Right lobe of liver (tissue), 4 donors: ENCODE measurements around the gene DDX3X.

Experiments used
- POLR2A ChIP-seq: fragments of 450-650 bp; IDR thresholded peaks from one replicate; pipeline ENCODE4 v1.6.1; 2017; ENCODE audit warnings: antibody characterized with exemption, mild to moderate bottlenecking
- TF ChIP-seq, protein P1 (sequence below), 4 donors: fragments of 200-600 bp in 3 of 4; fragments of 450-650 bp in 1 of 4; IDR thresholded peaks; one replicate each; pipeline versions ENCODE4 v1.5.1 to v1.8.0; 2016 to 2022; ENCODE audit warnings: antibody characterized with exemption in 4 of 4, mild to moderate bottlenecking in 2 of 4
- donor health status: DM: no; HTN: no; CAD: no.
- donor health status: DM: no; HTN: no; CAD: no.
- donor health status: DM: no; HTN: yes; CAD: no.

DNA sequence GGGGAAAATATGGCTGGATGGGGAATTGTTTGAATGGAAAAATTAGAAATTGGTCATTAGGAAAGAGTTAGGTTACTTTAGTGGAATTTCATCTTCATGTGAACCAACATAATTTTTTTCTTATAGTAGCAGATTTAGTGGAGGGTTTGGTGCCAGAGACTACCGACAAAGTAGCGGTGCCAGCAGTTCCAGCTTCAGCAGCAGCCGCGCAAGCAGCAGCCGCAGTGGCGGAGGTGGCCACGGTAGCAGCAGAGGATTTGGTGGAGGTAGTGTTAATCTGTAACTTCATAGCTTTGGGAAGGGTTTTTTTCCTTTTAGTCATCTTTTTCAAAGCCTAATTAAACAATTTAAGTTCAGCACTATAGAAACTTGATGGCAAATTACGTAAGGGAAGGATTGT, 13.2 kb downstream of the DDX3X start:
- TF ChIP-seq, protein P1, sequence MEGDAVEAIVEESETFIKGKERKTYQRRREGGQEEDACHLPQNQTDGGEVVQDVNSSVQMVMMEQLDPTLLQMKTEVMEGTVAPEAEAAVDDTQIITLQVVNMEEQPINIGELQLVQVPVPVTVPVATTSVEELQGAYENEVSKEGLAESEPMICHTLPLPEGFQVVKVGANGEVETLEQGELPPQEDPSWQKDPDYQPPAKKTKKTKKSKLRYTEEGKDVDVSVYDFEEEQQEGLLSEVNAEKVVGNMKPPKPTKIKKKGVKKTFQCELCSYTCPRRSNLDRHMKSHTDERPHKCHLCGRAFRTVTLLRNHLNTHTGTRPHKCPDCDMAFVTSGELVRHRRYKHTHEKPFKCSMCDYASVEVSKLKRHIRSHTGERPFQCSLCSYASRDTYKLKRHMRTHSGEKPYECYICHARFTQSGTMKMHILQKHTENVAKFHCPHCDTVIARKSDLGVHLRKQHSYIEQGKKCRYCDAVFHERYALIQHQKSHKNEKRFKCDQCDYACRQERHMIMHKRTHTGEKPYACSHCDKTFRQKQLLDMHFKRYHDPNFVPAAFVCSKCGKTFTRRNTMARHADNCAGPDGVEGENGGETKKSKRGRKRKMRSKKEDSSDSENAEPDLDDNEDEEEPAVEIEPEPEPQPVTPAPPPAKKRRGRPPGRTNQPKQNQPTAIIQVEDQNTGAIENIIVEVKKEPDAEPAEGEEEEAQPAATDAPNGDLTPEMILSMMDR (IDR thresholded peaks at IDR 0.05) = no peak
- TF ChIP-seq POLR2A = no peak
